ENCODE data around the gene CEMIP2.

DNA sequence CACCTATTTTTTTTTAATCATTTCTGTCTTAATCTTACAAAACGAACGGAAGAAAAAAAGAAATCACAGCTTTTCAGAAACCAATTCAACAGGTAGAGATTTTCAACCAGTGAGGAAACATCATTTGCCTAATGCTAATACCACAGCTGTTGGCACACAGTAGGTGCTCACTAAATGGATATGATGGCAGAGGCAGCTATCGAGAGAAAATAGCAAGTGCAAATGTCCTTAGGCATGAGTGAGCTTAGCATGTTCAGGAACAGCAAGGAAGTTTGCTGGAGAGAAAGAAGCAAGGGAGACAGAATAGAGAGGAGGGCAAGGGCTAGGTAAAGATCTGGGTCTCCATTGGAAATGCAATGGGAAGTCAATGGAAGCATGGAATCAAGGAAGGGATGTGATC, 49.2 kb downstream of the CEMIP2 start:
- no peak for TF ChIP-seq EZH2 (IDR thresholded peaks at IDR 0.05; ENCODE audit: low read length, unreplicated experiment)
- TF ChIP-seq CTCF (conservative IDR thresholded peaks at IDR 0.05; ENCODE audit: low read depth, low read length): no peak
